HG03175 (cell line): ENCODE measurements around the gene IFNG-AS1.

Experiments used
- ATAC-seq: cut with Tn5 transposase; IDR thresholded peaks from one replicate; pipeline ENCODE4 v1.9.1; 2021; ENCODE audit warnings: mild to moderate bottlenecking, moderate library complexity; ENCODE audit not compliant: unreplicated experiment

Gene IFNG-AS1

DNA sequence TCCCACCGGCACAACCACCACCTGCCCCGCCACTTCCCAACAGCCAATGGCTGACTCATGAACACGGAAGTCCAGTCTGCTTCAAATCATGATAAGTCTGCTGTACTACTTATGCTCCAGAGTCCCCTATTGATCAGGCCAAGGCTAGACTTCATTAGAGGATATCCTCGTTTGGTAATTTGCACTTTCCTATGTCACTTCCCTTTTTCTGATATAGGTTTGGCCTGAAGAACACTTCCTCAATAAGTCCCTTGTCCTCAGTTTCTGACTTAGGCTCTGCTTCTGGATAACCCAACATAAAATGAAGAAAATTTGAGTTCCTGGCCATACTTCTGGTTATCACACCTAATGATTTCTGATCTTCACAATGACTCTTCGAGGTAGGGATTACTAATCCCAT is 45.3 kb downstream of the IFNG-AS1 start:
- no peak for ATAC-seq

GRCh38 chr12:68036642-68037041 is 47.4 kb downstream of the IFNG-AS1 start:
- ATAC-seq = no peak

DNA sequence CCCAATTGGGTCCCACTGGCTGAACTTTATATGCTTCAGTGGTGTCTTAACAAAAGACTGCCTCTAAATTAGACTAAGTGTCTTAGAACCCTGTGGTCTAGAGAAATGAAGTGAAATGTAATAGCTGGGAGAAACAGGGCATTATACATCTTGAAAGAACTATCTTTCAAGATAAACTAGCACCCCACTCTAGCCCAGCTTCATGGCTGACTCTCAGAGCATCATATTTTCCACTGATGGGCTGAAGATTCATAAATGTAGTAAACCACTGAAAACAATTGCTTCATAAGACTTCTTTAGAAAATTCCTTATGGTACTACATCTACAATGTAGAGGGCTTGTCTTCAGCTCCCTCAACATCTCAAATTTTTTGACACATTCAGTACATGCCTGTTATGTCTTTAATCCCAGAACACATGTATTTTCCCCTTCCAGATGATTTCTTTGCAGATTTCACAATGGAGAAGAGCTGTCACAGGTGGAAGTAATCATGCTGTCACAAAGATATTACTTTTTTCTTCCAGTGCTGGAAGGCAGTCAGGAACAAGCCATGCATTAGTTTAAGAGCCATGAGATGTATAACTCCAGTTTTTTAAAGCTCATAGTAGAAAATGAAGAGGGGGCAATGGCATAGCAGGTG is 48.5 kb downstream of the IFNG-AS1 start:
- no peak for ATAC-seq

GRCh38 chr12:68038650-68039049 is 49.4 kb downstream of the IFNG-AS1 start:
- ATAC-seq = no peak

DNA sequence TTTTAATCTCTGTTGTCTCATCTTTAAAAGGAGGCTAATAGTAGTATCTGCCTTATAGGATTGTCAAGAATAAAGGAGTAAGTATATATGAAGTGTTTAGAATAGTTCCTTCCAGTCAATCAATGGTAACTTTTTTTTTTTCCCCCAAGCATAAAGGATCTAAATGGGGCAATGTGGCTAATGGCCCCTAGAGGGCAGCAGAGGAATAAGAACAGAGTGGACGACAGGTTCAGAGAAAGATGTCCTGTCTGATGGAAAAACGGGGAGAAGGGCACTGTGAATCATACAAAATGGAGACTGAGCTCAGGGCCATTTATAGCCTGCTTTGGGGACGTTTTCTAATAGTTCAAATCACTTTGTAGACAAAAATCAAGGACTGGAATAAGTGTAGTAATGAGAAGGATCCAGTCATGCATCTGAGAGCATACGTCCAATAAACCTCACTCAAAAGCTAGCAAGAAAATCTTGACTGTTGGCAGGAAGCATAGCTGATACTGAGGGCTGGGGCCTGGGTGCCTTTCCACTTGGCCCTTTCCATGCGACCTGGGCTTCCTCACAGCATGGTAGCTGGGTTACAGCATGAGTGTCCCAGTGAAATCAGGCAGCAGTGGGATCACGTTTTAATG is 51.3 kb downstream of the IFNG-AS1 start:
- peak; percentile 54 for ATAC-seq

DNA sequence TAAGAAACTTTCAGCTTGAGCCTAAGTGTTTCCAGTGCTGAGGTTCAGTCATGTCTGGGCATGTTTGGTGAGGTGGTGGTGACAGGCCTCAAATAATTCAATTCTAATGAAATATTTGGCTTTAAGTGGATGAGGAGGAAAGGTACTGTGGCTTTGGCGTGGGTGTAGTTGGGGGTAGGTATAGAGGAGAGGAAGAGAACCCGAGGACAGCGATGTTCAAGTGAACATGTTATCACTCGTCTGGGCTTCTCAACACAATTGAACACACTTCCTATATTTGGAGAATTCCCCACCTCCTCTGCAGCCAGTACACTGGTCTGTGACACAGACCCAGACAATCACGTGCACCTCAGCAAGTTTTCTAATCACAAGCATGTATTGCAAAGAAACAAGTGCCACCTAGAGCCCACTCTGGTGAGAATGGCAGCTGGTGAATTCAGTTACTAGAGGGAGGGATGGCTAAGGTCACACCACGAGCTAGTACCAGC is 53.0 kb downstream of the IFNG-AS1 start:
- ATAC-seq = peak; percentile 71

- ATAC-seq = no peak
Measured at GRCh38 chr12:68043435-68043834, 54.2 kb downstream of the IFNG-AS1 start.

- ATAC-seq = no peak
Measured at GRCh38 chr12:68048648-68049297, 59.5 kb downstream of the IFNG-AS1 start.

- ATAC-seq = no peak
Measured at GRCh38 chr12:68056300-68056699, 67.1 kb downstream of the IFNG-AS1 start.

DNA sequence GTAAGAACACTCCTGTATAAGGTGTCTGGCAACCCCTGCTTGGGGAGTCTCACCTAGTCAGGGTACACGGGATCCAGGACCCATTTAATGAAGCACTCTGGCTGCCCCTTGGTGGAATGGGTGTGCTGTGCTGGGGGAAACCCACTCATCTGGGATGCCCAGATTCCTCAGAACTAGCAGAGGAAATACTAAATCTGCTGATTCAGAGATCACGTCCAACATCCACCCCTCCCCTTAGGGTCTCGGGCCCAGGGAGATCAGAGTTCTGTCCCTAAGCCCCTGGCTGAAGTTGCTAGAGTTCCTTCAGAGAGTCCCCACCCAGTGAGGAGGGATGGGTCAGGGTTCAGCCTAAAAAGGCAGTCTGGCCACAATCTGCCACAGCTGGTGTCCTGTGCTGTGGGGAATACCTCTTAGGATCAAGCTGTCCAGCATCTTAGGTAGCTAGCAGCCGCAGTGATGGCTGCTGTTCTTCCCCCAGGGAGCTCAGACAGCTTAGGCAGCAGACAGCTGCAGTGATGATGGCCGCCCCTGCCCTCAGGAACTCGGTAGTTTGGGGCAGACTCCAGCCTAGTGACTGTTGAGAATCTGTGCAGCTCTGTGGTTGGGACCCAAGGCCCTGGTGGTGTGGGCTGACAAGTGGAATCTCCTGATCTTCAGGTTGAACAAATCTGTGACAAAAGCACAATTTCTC is 74.8 kb downstream of the IFNG-AS1 start:
- no peak for ATAC-seq

- no peak for ATAC-seq
Measured at GRCh38 chr12:68065163-68065562, 75.9 kb downstream of the IFNG-AS1 start.

- no peak for ATAC-seq
Measured at GRCh38 chr12:68065687-68066086, 76.4 kb downstream of the IFNG-AS1 start.

- ATAC-seq = no peak
Measured at GRCh38 chr12:68067762-68068376, 78.6 kb downstream of the IFNG-AS1 start.

DNA sequence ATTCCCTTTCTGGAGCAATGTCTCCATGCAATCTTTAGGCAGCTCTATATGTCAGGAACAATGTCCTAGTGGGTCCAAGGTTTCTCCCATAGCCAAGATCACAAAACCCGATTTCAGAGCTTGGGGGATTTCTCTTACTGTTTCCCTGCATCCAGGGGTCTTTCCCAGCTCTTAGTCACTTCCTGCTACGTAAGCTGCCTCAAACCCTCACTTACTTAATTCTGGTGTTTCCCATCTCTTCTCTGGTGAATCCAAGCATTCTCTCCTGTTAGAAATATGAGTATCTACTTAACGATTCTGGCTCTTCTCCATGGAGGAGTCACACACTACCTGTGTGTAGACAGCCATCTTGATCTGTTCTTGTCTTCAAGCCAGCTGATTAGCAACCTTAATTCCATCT is 80.0 kb downstream of the IFNG-AS1 start:
- ATAC-seq = no peak
